Effector CD8-positive, alpha-beta T cell (primary cell): Measurements from ENCODE around the gene TWSG1.
"Not testable (repeated sequence)": the region's sequence is repeated elsewhere in the genome, so short reads cannot be mapped to it uniquely, and the experiment has no call there.

Source experiments
- DNase-seq: peaks from one replicate; lab custom pipeline; 2025; lab: John Stamatoyannopoulos, UW

The TWSG1 gene

GRCh38 chr18:9335697-9336045 lies 1.1 kb downstream of the TWSG1 start:
- DNase-seq: no peak

GRCh38 chr18:9336827-9337226 lies 2.3 kb downstream of the TWSG1 start:
- DNase-seq: no peak

- DNase-seq: no peak
These were observed 3.3 kb downstream of the TWSG1 start for GRCh38 chr18:9337873-9338272.

- no peak for DNase-seq
These were observed 5.9 kb downstream of the TWSG1 start for GRCh38 chr18:9340472-9340871.

GRCh38 chr18:9343577-9343976 lies 9.0 kb downstream of the TWSG1 start:
- DNase-seq: no peak

- DNase-seq: no peak
These were observed 12.2 kb downstream of the TWSG1 start for GRCh38 chr18:9346775-9347174.

- no peak for DNase-seq
These were observed 13.6 kb downstream of the TWSG1 start for GRCh38 chr18:9348079-9348671.

GRCh38 chr18:9348766-9349165 lies 14.2 kb downstream of the TWSG1 start:
- DNase-seq: no peak

- DNase-seq: no peak
These were observed 19.0 kb downstream of the TWSG1 start for GRCh38 chr18:9353596-9353995.

- no peak for DNase-seq
These were observed 19.7 kb downstream of the TWSG1 start for GRCh38 chr18:9354256-9354655.

- no peak for DNase-seq
These were observed 22.4 kb downstream of the TWSG1 start for GRCh38 chr18:9356976-9357375.

- DNase-seq: no peak
These were observed 25.2 kb downstream of the TWSG1 start for GRCh38 chr18:9359796-9360195.

- DNase-seq: no peak
These were observed 26.6 kb downstream of the TWSG1 start for GRCh38 chr18:9361191-9361590.

- no peak for DNase-seq
These were observed 28.3 kb downstream of the TWSG1 start for GRCh38 chr18:9362869-9363268.

GRCh38 chr18:9364242-9364641 lies 29.7 kb downstream of the TWSG1 start:
- no peak for DNase-seq

GRCh38 chr18:9365406-9365805 lies 30.8 kb downstream of the TWSG1 start:
- DNase-seq: no peak

GRCh38 chr18:9366126-9366714 lies 31.6 kb downstream of the TWSG1 start:
- no peak for DNase-seq

GRCh38 chr18:9373254-9373653 lies 38.7 kb downstream of the TWSG1 start:
- not testable (repeated sequence) for DNase-seq

GRCh38 chr18:9379118-9379517 lies 44.5 kb downstream of the TWSG1 start:
- DNase-seq: no peak

GRCh38 chr18:9380101-9380500 lies 45.5 kb downstream of the TWSG1 start:
- DNase-seq: no peak

- no peak for DNase-seq
These were observed 46.2 kb downstream of the TWSG1 start for GRCh38 chr18:9380621-9381395.

- no peak for DNase-seq
These were observed 52.3 kb downstream of the TWSG1 start for GRCh38 chr18:9386879-9387278.

- DNase-seq: no peak
These were observed 53.3 kb downstream of the TWSG1 start for GRCh38 chr18:9387891-9388290.
